Choroid plexus epithelial cell (primary cell): ENCODE data around the gene RNF103.

Experiments
- DNase-seq: peaks from one replicate; pipeline ENCODE4 v3.0.0-alpha.2; 2010; ENCODE audit warnings: low read depth
- H3K4me3 ChIP-seq: 2 replicates; pipeline ENCODE4 v1.5.1; 2011; ENCODE audit warnings: low read depth, mild to moderate bottlenecking, control low read depth, low read length, moderate library complexity
- CTCF ChIP-seq: conservative IDR thresholded peaks from 2 replicates; pipeline ENCODE4 v1.5.1; 2011; ENCODE audit warnings: low read depth, mild to moderate bottlenecking, control low read depth, inconsistent platforms, low read length, moderate library complexity

Gene RNF103

GRCh38 chr2:86617153-86617552 is 6.5 kb downstream of the RNF103 start:
- DNase-seq: no peak
- H3K4me3 ChIP-seq: no peak overlapping the region
- TF ChIP-seq CTCF: no peak

- DNase-seq: no peak
- H3K4me3 ChIP-seq: no peak overlapping the region
- no peak for TF ChIP-seq CTCF
Measured at GRCh38 chr2:86616502-86616901, 7.2 kb downstream of the RNF103 start.

GRCh38 chr2:86615596-86615995 is 8.1 kb downstream of the RNF103 start:
- no peak for DNase-seq
- H3K4me3 ChIP-seq: no peak overlapping the region
- no peak for TF ChIP-seq CTCF

- no peak overlapping the region for H3K4me3 ChIP-seq
- TF ChIP-seq CTCF: no peak
- no peak for DNase-seq
Measured at GRCh38 chr2:86613515-86613914, 10.2 kb downstream of the RNF103 start.

- TF ChIP-seq CTCF: no peak
- DNase-seq: no peak
- H3K4me3 ChIP-seq: no peak overlapping the region
Measured at GRCh38 chr2:86610871-86611270, 12.8 kb downstream of the RNF103 start.

GRCh38 chr2:86608832-86609410 is 14.7 kb downstream of the RNF103 start:
- no peak for TF ChIP-seq CTCF
- no peak for DNase-seq
- H3K4me3 ChIP-seq: no peak overlapping the region

GRCh38 chr2:86603905-86604304 is 19.8 kb downstream of the RNF103 start:
- TF ChIP-seq CTCF: no peak
- no peak overlapping the region for H3K4me3 ChIP-seq
- no peak for DNase-seq
